ENCODE measurements around the gene HOXC11. TPM values are rescaled to one million over a fixed set of nuclear protein-coding genes. Genes with fewer than 3 reads are reported as not detected.

Gene HOXC11
- total RNA-seq, 4 donors from 2014 or later = 3.1 to 3.7 (median 3.5) TPM

DNA sequence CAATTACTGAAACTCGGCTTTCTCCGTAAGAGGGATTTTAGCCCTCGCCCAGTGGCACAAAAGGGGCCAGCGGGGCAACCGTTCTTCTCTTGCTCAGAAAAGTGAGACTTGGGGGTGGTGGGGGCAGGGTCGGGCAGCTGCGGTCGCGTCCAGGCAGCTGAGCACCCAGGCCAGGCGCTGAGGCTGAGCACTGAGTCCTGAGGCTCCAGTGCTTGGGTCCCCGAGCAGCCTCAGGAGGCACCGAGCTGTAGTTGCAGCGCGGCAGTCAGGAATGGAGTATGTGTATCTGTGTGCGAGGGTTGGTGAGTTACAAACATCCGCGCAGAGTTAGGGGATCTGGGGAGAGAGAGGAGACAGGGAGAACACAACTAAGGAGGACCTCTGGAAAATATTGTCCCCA is 51.2 kb downstream of the HOXC11 start:
- peaks cover 93% of the 10 kb centered on the region for H3K4me1 ChIP-seq
- peak overlapping the region; percentile 98 for H3K27ac ChIP-seq
- no peak for DNase-seq (ENCODE audit: low spot score in 2 of 2)
- no peaks in the 10 kb centered on the region for H3K36me3 ChIP-seq
- no peaks in the 10 kb centered on the region for H3K9me3 ChIP-seq
- WGBS = 25% methylated on average over 10 of the region's 17 CpGs
- TF ChIP-seq POLR2A (IDR thresholded peaks at IDR 0.05) (no peak), POLR2AphosphoS5 (IDR thresholded peaks at IDR 0.05) (no peak), EP300 (IDR thresholded peaks at IDR 0.05) (no peak)
- TF ChIP-seq, protein P1, sequence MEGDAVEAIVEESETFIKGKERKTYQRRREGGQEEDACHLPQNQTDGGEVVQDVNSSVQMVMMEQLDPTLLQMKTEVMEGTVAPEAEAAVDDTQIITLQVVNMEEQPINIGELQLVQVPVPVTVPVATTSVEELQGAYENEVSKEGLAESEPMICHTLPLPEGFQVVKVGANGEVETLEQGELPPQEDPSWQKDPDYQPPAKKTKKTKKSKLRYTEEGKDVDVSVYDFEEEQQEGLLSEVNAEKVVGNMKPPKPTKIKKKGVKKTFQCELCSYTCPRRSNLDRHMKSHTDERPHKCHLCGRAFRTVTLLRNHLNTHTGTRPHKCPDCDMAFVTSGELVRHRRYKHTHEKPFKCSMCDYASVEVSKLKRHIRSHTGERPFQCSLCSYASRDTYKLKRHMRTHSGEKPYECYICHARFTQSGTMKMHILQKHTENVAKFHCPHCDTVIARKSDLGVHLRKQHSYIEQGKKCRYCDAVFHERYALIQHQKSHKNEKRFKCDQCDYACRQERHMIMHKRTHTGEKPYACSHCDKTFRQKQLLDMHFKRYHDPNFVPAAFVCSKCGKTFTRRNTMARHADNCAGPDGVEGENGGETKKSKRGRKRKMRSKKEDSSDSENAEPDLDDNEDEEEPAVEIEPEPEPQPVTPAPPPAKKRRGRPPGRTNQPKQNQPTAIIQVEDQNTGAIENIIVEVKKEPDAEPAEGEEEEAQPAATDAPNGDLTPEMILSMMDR (IDR thresholded peaks at IDR 0.05) = no peak
- H3K4me3 ChIP-seq = peak overlapping the region; percentile 49
- peaks cover 20% of the 10 kb centered on the region for H3K27me3 ChIP-seq

DNA sequence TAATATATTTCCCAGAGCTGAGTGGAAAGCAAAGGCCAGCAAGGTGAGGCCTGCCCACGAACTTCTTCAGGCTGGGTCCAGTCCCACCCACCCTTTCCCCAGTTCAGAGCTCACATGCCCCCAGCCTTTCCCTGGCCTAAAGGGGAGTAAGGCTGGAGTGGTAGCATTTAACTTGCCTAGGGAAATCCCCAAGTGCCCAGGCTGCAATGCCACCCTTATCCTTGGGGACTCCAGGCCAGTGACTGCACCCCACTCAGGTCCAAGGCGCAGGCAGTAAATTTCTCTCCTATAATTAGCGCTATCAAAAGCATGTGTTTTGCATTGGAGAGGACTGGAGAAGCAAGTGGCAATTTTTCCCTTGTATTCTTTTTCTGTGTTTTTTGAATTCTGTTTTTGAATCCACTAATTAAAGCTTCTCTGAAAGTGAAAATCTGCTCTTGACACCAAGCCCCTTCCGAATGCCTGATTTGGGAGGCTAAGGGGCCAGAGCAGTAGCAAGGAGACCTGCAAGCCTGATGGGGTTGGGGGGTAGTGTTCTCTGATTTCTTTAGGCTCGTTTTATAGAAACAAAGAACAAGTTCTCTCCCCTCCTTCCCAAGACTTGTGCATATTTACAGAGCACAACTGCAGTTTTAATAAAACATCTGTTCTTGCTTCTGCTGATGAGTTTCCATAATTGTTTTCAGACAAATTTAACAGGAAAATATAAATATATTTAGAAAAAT is 51.8 kb downstream of the HOXC11 start:
- Histone ChIP-seq H3K27me3 (peaks cover 20% of the 10 kb centered on the region), H3K4me1 (peaks cover 90% of the 10 kb centered on the region), H3K9me3 (no peaks in the 10 kb centered on the region), H3K4me3 (peak overlapping the region; percentile 49), H3K27ac (peak overlapping the region; percentile 98), H3K36me3 (no peaks in the 10 kb centered on the region)
- 32% methylated on average over 5 of the region's 5 CpGs for WGBS
- TF ChIP-seq EP300 (IDR thresholded peaks at IDR 0.05) = no peak
- no peak for TF ChIP-seq POLR2AphosphoS5 (IDR thresholded peaks at IDR 0.05)
- TF ChIP-seq, protein P1 (IDR thresholded peaks at IDR 0.05) = no peak
- no peak for TF ChIP-seq POLR2A (IDR thresholded peaks at IDR 0.05)
- DNase-seq (ENCODE audit: low spot score in 2 of 2) = no peak

DNA sequence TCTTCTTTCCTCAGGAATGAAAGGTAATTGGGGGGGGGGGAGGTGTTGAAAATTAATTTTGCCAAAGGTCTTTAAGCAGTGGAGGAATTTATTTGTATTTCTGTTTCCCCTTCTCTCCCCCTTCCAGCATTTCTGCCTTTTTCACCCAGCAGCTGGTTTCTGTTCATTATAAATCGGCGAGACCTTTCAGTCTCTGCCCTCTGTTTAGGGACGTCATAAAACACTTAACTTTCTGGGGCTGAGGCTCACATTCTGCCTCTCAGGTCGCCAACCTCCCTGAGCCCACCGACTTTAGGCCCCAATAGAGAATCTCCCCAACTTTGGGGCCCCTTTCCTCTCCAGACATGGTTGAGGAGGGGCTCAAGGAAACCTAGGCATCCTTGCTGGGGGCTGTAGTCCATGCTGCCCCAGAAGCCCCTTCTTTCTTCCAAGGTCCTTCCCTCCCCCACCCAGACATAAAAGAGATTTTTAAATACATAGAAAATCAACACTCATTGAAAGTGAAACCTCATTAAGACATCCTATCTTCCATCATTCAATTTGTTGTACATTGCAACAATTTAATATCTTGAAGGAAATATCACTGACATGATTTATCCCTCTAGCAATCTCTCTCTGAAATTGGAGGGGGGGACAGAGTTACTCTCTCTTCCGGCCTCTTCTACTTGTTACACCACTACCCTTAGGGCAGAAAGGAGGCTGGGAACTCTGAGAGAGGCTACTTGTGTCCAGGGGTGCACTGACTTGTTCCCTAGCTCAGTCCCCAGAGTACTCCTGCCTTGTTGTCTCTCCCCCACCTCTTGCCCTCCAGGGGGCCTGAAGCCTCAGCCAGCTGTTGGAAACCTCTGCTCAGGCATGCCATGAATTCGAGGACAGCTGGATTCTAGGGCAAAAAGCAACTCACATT is 52.8 kb downstream of the HOXC11 start:
- WGBS = 36% methylated on average over 7 of the region's 7 CpGs
- Histone ChIP-seq H3K9me3 (no peaks in the 10 kb centered on the region), H3K27ac (peak overlapping the region; percentile 98), H3K4me3 (peak overlapping the region; percentile 49), H3K27me3 (peaks cover 26% of the 10 kb centered on the region), H3K4me1 (peaks cover 86% of the 10 kb centered on the region), H3K36me3 (no peaks in the 10 kb centered on the region)
- TF ChIP-seq, protein P1 (IDR thresholded peaks at IDR 0.05) = no peak
- TF ChIP-seq POLR2A (IDR thresholded peaks at IDR 0.05) (no peak), EP300 (IDR thresholded peaks at IDR 0.05) (no peak), POLR2AphosphoS5 (IDR thresholded peaks at IDR 0.05) (no peak)
- DNase-seq (ENCODE audit: low spot score in 2 of 2) = no peak

DNA sequence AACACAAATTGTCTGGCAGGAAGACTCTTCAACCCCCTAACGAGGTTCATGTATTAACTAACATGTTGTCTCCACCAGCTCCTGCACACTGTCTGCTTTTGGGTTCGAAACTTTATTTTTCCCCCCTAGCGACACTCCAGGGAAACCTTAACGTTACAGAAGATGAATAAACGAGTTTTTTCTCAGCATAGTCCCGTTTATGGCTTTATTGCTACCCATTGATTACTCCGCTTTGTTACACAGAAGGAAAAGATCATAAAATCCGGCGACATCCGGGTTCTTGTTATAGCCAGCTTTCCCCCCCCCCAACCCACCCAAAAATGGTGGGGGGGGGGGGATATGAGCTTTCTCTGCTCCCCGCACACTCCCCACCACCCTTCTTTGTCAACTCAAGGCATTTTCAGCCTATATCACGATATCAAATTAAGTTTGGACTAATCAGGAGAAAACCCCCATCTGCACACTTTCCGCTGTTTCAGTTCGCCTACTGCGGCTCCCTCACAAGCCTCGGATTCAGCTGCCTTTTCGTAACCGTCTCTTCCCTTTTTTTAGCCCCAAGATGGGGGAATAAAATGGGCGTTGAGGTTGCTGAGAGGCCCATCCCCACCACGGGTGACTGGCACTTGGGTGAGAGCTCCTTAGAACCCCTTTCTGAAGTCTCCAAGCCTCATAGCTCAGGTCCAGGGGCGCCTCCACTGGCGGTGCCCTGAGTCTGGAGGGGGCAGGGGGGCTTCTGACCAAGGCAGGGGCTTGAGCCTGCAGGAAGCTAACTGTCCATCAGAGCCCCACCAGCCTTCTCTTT is 53.9 kb downstream of the HOXC11 start:
- H3K27me3 ChIP-seq = peaks cover 32% of the 10 kb centered on the region
- WGBS = 41% methylated on average over 22 of the region's 22 CpGs

More for the DNA sequence above, 53.9 kb downstream of the HOXC11 start:
- Histone ChIP-seq H3K27ac (peak overlapping the region; percentile 98), H3K9me3 (no peaks in the 10 kb centered on the region), H3K36me3 (no peaks in the 10 kb centered on the region), H3K4me1 (peaks cover 81% of the 10 kb centered on the region), H3K4me3 (peak overlapping the region; percentile 49)
- no peak for DNase-seq (ENCODE audit: low spot score in 2 of 2)
- TF ChIP-seq, protein P1 (IDR thresholded peaks at IDR 0.05) = no peak
- TF ChIP-seq EP300 (IDR thresholded peaks at IDR 0.05) (no peak), POLR2A (IDR thresholded peaks at IDR 0.05) (no peak), POLR2AphosphoS5 (IDR thresholded peaks at IDR 0.05) (no peak)

Other genes with a start within 250 kb of the HOXC11 start
- 100 to 1,000 TPM; 287 to 729 (median 317) TPM for gene CALCOCO1, start 245.7 kb upstream of the HOXC11 start, total RNA-seq
- gene CISTR, start 221.1 kb upstream of the HOXC11 start, total RNA-seq = not detected
- 10 to 100 TPM in 2 of 4 donors, 1 to 10 TPM in 2; 5.3 to 16.7 (median 10.2) TPM for gene HOXC13, start 34.3 kb upstream of the HOXC11 start, total RNA-seq
- 1 to 10 TPM; 3.7 to 6.8 (median 4.7) TPM for gene HOXC12, start 18.2 kb upstream of the HOXC11 start, total RNA-seq
- gene HOTAIR, start 1.8 kb downstream of the HOXC11 start, total RNA-seq = 10 to 100 TPM in 2 of 4 donors, 1 to 10 TPM in 2; 1.4 to 15.7 (median 10.7) TPM
- gene HOXC10, start 12.0 kb downstream of the HOXC11 start, total RNA-seq = 10 to 100 TPM in 3 of 4 donors, 1 to 10 TPM in 1; 8.8 to 24.7 (median 13.3) TPM
- 10 to 100 TPM in 1 of 4 donors, 1 to 10 TPM in 3; 4.9 to 12.2 (median 6.1) TPM for gene HOXC9, start 27.0 kb downstream of the HOXC11 start, total RNA-seq
- 1 to 10 TPM in 3 of 4 donors, under 1 TPM in 1; 0.23 to 8.4 (median 1.6) TPM for gene HOXC8, start 35.9 kb downstream of the HOXC11 start, total RNA-seq
- 1 to 10 TPM in 3 of 4 donors, under 1 TPM in 1; 0.98 to 6.2 (median 2.4) TPM for gene HOXC6, start 55.3 kb downstream of the HOXC11 start, total RNA-seq
- 1 to 10 TPM in 1 of 4 donors, under 1 TPM in 2, not detected in 1; 0.26 to 3.5 (median 0.49) TPM for gene HOXC5, start 59.9 kb downstream of the HOXC11 start, total RNA-seq
- 1 to 10 TPM; 1.4 to 4.7 (median 1.9) TPM for gene HOXC4, start 80.7 kb downstream of the HOXC11 start, total RNA-seq
- 10 to 100 TPM; 40.6 to 56.4 (median 52.6) TPM for gene SMUG1, start 215.9 kb downstream of the HOXC11 start, total RNA-seq